HG03103 (cell line): Measurements from ENCODE around the gene ZNF273.
A peak's percentile ranks its signal among the peaks of the same experiment; 100 is the strongest.
"Not testable (repeated sequence)": the region's sequence is repeated elsewhere in the genome, so short reads cannot be mapped to it uniquely, and the experiment has no call there.

Experiments used
- ATAC-seq: cut with Tn5 transposase; IDR thresholded peaks from one replicate; pipeline ENCODE4 v1.9.1; 2021; ENCODE audit warnings: low read depth; ENCODE audit not compliant: unreplicated experiment

ZNF273 gene

DNA sequence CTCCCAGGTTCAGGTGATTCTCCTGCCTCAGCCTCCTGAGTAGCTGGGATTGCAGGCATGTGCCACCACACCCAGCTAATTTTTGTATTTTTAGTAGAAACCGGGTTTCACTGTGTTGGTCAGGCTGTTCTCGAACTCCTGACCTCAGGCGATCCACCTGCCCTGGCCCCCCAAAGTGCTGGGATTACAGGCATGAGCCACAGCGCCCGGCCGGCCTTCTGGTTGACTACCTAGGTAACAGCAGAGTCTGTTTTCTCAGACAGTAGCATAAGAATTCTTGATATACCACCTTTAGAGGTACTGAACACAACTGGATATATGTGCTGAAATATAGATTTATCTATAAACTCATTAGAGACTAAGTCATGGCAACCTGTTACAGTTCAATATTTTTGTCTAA lies 36.9 kb downstream of the ZNF273 start:
- not testable (repeated sequence) for ATAC-seq

DNA sequence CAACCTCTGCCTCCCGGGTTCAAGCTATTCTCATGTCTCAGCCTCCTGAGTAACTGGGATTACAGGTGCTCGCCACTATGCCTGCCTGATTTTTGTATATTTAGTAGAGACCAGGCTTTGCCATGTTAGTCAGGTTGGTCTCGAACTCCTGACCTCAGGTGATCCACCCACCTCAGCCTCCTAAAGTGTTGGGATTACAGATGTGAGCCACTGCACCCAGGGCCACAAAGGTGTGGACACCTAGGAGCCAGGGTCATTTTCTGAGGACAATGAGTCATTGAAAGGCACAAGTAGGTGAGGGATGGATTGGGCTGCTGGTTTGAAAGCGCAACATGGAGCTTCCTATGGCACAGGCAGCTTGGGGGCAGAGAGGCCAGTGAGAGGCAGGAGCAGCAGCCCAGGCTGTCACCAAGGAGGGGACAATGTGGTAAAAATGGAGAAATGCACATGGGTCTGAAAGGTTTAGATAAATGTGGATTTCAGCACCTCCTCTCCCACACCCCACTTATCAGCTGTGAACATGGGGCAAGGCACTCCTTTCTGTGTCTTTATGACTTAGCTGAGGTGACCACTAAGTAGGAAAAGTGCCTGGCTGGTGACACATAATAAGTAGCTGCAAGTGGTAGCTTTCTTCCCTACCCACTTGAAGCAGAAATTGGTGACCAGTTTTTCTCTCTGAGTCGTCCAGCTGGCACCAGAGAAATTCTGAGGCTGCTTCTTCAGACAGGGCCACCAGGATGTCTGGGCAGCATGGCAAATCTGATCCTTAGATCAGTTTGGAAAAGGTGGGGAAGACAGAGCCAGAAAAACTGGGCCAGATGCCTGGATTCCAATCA lies 41.8 kb downstream of the ZNF273 start:
- not testable (repeated sequence) for ATAC-seq

DNA sequence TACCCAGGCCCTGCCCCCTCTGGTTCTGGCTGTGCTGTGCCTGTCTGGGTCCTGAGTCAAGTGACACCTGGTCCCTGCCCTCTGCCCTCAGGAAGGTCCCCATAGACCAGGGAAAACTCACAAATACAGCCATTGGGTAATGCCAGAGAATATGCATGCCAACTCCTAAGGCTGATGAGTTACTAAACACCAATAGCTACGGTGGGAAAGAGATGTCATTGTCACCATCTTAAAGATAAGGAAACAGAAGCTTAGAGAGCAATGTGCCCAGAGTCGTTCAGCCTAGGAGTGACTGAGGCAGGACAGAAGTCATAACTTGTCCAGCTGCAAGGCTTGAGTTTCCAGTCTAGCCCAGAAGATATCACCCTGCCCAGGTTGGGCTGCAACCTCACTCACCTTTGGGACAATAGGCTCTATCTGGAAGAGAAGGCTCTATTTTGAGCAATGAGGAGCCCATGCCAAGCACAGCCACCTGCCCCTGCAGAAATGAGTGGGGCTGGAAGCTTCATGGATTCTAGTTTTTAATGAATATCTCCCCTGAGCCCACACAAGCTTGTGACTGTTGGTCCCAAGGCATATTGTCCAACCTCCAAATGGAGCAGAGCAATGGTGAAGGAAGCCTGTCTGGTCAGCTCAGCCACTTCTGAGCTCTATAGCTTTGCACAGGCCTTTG lies 42.6 kb downstream of the ZNF273 start:
- ATAC-seq, result no peak

DNA sequence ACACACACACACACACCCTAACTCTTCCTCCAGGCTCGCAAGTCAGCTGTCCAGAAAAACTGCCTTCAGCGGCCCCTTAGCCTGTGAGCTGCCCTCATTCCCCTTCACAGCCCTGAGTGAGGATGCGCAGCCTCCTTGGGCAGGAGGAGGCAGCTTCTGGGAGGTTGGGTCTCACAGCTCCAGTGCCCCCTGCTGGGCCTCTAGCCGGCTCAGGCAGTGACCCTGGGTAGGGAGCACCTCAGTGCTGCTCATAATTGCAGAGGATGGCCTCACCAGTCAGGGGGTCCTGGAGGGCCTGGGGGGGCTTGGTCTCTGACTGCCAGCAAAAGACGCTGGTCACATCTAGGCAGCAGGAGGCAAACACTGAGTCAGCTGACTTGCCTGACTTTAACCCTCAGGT lies 43.7 kb downstream of the ZNF273 start:
- ATAC-seq, result no peak

DNA sequence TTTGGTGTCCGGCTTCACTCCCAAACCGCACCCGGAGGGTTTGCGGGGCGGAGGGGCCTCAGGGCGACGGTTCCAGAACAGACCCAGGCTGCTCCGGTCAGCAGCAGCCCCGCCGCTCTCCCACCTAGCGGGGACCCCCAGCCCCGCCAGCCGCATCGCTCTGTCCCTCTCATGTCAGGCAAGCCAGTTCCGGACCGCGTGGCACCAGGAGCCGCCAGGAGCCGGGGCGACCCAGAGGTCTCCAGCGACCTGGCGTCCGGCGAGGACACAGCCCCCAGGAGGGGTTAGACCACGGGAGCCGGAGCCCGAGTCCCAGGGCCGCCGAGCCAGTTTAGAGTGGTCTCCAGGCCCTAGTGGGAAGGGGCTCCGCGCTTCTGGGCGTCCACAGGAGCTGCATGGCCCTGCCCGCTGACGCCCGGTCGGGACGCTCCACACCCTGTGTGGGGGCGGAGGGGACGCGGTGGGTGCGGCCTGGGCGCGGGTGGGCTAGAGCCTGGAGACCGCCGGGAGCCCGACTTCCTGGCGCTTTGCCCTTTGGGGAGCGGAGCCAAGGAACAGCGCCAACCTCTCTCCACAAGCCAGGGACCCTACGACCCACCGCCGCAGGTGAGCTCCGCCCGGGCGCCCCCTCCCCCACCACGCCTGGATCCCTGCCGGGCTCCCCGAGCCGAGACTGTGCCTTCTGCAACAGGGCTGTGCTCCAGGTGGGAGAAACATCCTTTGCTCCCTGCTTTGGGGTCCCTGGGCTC lies 44.4 kb downstream of the ZNF273 start:
- ATAC-seq, result no peak

DNA sequence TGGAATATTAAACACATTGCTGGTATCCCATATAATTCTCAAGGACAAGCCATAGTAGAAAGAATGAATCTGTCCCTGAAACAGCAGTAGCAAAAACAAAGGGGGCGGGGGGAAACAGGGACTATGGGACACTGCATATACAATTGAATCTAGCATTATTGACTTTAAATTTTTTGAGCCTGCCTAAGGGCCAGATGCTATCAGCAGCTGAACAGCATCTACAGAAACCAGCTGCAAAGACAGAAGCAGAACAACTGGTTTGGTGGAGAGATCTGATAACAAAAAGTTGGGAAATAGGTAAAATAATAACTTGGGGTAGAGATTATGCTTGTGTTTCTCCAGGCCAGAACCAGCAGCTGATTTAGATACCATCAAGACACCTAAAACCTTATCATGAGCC lies 45.7 kb downstream of the ZNF273 start:
- not testable (repeated sequence) for ATAC-seq

DNA sequence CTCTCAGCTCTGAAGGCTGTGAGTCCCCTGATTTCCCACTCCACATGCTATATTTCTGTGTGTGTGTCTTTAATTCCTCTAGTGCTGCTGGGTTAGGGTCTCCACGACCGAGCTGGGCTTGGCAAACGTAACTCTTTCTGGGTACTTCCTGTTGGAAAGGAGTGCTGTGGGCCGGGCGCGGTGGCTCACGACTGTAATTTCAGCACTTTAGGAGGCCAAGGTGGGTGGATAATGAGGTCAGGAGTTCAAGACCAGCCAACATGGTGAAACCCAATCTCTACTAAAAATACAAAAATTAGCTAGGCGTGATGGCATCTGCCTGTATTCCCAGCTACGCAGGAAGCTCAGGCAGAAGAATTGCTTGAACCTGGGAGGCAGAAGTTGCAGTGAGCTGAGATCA lies 47.6 kb downstream of the ZNF273 start:
- ATAC-seq, result not testable (repeated sequence)

DNA sequence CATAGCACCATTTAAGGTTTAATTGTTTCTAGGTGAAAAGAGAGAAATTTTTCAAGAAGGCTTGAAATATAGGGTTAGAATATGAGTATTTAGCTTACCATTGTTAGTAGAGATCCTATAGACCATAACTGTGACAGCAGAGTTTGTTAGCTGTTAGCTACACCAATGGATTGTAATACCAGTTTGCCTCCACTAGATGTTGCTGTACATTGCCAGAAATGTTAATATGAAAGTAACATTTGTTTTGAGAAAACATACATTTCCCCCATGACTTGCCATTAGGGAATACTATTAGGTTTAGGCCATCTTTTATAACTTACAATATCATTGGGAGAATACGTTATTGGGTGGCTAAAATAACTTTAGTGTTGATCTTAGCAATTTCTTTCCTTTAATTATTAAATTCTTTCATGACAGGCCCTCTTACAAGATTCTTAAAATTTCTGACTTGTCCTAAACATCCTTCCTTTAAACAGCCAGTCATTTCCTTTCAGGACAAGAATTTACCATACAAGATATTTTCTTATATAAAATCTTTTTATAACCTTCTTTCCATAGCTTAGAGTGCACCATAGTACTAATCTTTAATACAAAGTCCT lies 48.3 kb downstream of the ZNF273 start:
- ATAC-seq, result peak; percentile 68

DNA sequence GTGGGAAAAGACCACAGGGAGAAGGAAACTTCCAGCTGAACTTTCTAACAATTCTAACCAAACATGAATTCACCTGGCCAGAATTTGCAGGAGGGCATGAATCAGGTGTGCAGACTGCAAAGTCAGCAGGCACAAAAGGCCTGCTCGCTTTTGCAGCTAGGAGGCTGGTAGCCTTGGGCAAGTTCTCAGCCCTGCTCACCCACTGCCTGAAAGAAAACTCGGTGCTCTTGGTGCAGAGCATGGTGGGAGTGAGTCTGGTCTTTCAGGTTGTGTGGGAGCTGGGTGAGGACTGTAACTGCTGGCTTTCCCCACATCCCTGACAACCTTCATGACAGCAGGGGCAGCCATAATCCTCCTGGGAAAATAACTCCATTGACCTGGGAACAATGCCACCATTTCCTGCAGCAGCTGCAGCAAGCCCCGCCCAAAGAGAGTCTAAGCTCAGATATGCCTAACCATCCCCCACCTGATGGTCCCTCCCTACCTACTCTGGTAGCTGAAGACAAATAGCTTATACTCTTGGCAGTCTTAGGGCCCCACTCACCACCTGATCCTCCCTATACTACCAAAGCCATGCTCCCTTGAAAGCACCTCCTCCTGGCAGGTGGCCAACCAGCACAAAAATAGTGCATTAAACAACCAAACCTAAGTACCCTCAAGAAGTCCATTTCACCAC lies 56.1 kb downstream of the ZNF273 start:
- ATAC-seq, result no peak

DNA sequence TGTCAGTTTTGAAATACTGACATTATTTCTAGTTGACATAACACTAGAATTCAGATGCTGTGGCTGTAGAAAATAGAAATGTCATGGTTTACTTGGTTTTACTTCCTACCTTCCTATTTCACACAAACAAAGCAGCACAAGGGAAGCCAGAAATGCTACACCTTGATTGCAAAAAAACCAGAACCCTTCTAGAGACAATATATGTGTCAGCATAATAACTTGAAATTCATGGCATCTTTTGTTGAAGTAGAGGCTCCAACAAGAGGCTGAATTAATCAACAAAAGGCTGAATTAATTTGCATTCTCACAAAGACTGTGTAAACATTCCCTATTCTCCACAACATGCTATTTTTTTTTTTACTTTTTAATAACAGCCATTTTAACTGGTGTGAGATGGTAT lies 62.5 kb downstream of the ZNF273 start:
- ATAC-seq, result no peak

DNA sequence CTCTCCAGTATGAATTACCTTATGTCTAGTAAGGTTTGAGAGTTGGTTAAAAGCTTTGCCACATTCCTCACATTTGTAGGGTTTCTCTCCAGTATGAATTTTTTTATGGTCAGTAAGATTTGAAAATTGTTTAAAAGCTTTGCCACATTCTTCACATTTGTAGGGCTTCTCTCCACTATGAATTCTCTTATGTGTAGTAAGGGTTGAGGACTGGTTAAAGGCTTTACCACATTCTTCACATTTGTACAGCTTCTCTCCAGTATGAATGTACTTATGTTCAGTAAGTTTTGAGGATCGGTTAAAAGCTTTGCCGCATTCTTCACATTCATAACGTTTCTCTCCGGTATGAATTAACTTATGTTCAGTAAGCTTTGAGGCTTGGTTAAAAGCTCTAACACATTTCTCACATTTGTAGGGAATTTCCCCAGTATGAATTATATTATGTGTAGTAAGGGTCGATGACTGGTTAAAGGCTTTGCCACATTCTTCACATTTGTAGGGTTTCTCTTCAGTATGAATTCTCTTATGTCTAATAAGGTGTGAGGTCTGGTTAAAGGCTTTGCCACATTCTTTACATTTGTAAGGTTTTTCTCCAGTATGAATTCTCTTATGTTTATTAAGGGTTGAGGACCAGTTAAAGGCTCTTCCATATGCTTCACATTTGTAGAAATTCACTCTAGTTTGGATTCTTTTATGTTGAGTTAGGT lies 75.6 kb downstream of the ZNF273 start:
- ATAC-seq, result no peak
